HG02763 (cell line): Measurements from ENCODE around the gene CORO7.

Experiments
- ATAC-seq: cut with Tn5 transposase; IDR thresholded peaks from one replicate; pipeline ENCODE4 v1.9.1; 2021; ENCODE audit warnings: mild to moderate bottlenecking, moderate library complexity; ENCODE audit not compliant: unreplicated experiment

Gene CORO7

GRCh38 chr16:4416200-4417032 is at the start of gene CORO7:
TSS of gene CORO7 (minus strand) at chr16:4416596. CDS start at chr16:4416518, 78 bp downstream.
- peak; percentile 74 for ATAC-seq

- ATAC-seq: no peak
Observed at GRCh38 chr16:4463522-4464163, 47.2 kb upstream of the CORO7 start.

GRCh38 chr16:4461250-4462085 is 45.1 kb upstream of the CORO7 start:
- no peak for ATAC-seq

GRCh38 chr16:4460936-4461249 is 44.5 kb upstream of the CORO7 start:
- no peak for ATAC-seq

GRCh38 chr16:4455951-4456350 is 39.6 kb upstream of the CORO7 start:
- no peak for ATAC-seq

GRCh38 chr16:4455081-4455480 is 38.7 kb upstream of the CORO7 start:
- ATAC-seq: no peak

- no peak for ATAC-seq
Observed at GRCh38 chr16:4454623-4455022, 38.2 kb upstream of the CORO7 start.

- ATAC-seq: no peak
Observed at GRCh38 chr16:4452674-4453073, 36.3 kb upstream of the CORO7 start.

- no peak for ATAC-seq
Observed at GRCh38 chr16:4450931-4451519, 34.6 kb upstream of the CORO7 start.

GRCh38 chr16:4450430-4450829 is 34.0 kb upstream of the CORO7 start:
- no peak for ATAC-seq

- no peak for ATAC-seq
Observed at GRCh38 chr16:4443986-4444385, 27.6 kb upstream of the CORO7 start.

GRCh38 chr16:4443271-4443670 is 26.9 kb upstream of the CORO7 start:
- no peak for ATAC-seq

GRCh38 chr16:4442371-4442770 is 26.0 kb upstream of the CORO7 start:
- ATAC-seq: no peak

- ATAC-seq: no peak
Observed at GRCh38 chr16:4437366-4437765, 21.0 kb upstream of the CORO7 start.

GRCh38 chr16:4435337-4436067 is 19.1 kb upstream of the CORO7 start:
- ATAC-seq: no peak

GRCh38 chr16:4433914-4434787 is 17.8 kb upstream of the CORO7 start:
- ATAC-seq: no peak

GRCh38 chr16:4433228-4433627 is 16.8 kb upstream of the CORO7 start:
- ATAC-seq: no peak

- ATAC-seq: no peak
Observed at GRCh38 chr16:4431023-4431422, 14.6 kb upstream of the CORO7 start.

- ATAC-seq: no peak
Observed at GRCh38 chr16:4428500-4428899, 12.1 kb upstream of the CORO7 start.
